GM10266 (cell line): ENCODE measurements around the gene APP.

Experiments used
- DNase-seq: peaks from one replicate; pipeline ENCODE4 v3.0.0; 2012; ENCODE audit errors: extremely low spot score
- TF ChIP-seq, protein P1 (sequence below): IDR thresholded peaks from 2 replicates; pipeline ENCODE4 v1.5.1; 2012; ENCODE audit warnings: mild to moderate bottlenecking, low read depth; ENCODE audit not compliant: control insufficient read depth, insufficient read depth; ENCODE audit errors: missing control alignments

Gene APP

DNA sequence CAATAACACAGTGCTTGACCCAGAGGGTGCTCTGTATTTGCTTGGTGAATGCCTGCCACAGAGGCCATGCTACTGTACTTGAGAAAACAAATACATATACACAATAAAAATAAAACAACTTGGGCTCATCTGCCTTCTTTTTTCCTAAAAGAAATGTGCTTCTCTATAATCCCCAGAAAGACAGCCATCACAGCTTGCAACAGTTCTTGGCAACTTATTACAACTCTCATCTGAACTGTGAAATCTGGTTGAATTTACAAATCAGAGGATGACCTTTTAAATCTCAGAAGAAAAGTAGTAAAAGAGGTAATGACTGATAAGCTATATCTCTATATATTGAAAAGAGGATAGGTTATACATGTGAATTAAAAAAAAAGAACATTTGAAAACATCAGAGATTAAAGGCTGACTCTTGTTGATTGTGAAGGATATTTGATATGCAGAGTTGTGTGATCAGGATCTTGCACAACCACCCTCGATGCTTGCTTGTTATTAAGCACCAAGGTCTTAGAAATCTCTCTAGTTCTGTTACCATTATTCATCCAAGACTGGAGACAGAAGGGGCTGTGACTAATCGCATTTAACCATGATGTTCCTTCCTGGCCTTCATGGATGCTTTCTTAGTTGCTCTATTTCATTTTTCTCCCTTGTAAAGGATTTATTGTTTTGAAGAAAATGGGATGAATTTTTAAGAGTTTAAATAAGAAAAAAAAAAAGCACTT lies 213.4 kb downstream of the APP start:
- TF ChIP-seq, protein P1, sequence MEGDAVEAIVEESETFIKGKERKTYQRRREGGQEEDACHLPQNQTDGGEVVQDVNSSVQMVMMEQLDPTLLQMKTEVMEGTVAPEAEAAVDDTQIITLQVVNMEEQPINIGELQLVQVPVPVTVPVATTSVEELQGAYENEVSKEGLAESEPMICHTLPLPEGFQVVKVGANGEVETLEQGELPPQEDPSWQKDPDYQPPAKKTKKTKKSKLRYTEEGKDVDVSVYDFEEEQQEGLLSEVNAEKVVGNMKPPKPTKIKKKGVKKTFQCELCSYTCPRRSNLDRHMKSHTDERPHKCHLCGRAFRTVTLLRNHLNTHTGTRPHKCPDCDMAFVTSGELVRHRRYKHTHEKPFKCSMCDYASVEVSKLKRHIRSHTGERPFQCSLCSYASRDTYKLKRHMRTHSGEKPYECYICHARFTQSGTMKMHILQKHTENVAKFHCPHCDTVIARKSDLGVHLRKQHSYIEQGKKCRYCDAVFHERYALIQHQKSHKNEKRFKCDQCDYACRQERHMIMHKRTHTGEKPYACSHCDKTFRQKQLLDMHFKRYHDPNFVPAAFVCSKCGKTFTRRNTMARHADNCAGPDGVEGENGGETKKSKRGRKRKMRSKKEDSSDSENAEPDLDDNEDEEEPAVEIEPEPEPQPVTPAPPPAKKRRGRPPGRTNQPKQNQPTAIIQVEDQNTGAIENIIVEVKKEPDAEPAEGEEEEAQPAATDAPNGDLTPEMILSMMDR = no peak
- DNase-seq = no peak

DNA sequence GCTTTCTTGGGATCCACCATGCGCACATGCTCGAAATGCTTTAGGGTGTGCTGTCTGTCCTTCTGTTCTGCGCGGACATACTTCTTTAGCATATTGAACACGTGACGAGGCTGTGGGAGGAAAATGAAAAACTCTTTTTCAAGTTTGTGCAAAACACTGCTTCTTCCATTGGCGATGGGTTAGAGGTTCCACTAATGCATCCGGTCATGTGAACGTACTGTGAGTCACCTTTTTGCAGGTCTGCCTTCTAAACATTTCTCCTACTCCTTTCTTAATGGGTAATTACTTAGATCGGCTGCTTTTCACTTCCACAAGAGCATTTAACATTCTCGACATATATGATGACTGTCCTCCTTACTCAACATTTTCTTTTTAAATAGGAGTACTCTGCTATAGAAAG lies 214.9 kb downstream of the APP start:
- DNase-seq = no peak
- TF ChIP-seq, protein P1 = no peak

DNA sequence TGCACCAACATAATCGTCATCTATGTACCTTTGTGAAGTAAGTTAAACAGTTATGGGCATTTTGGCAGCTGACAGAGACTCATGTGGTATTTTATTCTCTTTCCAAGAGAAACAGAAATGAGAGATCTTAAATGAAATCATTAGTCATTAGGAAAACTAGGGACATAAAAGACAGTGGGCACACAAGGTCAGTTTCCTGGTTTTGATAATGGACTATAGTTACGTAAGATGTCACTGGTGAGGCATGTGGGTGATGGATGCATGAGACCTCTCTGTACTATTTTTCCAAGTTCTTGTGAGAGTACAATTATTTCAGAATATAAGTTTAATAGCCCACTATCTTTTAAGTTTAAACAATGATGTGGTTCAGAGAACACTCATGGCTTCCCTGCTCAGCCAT lies 216.9 kb downstream of the APP start:
- TF ChIP-seq, protein P1 = no peak
- DNase-seq = no peak

DNA sequence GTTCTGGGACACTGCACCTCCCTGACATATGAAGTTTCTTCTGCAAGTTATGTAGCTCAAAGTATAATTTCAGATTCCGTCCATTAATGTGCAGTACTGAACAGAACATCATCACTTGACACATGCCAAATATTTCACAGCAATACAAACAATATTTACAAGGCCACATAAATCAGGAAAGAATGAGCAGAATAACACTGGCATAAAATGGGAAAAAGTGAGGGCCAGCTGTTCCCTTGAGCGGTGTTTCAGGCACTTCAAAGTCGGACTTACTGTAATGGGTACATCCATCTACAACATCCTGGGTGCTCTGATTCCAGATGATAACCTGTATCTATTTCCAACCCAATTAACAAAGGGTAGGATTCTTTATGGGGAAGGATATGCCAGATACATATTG lies 217.4 kb downstream of the APP start:
- TF ChIP-seq, protein P1 = no peak
- DNase-seq = no peak

DNA sequence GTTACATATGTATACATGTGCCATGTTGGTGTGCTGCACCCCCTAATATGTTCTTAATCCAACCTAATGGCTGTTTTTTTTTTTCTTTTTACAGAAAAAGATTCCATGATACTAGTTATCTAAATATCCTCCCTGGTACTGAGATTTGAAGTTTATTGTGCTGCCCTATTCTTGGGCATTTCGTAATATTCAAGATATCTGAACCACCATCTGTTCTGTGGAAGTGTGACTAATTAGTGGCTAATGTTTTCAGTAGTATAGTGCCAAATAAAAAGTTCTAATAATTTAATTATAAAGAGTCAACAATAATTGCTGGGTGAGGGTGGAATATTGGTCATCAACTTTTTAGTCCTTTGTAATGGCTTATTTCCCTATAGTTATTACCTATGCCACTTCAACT lies 218.3 kb downstream of the APP start:
- TF ChIP-seq, protein P1 = no peak
- no peak for DNase-seq

DNA sequence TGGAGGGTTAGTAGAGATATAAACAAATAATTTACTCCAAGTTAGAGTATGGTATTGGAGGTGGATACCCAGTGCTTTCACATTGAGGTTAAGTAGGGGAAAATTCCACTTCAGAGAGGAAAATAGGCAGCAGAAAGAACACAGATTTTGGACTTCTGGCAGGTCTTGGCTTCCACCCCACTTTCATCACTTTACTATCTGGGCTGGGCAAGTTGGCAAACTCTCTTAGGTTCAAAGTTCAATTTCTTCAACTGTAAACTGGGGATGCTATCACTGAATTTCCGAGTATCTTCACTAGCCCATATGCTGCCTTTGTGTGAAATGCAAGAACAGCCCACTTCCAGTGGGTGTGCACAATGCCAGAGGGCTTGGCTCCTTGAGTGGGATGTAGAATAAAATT lies 220.9 kb downstream of the APP start:
- no peak for DNase-seq
- TF ChIP-seq, protein P1 = no peak

DNA sequence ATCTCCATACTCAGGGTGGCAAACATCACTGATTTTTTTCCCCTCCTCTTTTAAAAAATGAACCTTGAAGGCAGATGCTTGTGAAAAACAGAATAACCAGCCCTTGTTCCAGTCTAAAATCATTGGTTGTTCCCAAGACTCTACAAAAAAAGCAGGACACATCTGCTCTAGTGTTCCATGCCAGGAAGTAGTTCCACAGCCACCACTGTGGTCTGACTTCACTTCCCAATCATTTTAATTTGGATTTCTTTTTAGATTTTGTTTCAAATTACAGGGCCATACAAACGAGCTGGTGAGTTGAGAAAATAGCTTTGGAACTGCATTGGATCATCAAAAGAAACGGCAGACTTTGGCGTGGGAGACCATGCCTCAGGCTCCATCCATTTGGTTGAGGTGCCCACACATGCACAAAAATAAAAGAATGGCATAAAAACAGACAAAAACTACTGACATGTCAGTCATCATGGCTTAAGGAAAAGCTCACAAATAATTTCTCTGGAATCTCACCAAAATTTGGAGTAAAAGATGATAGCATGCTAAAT lies 225.8 kb downstream of the APP start:
- DNase-seq = no peak
- TF ChIP-seq, protein P1 = no peak
